Lower lobe of right lung (tissue), 2 donors: ENCODE results near the gene ANKRD34B. TPM values are rescaled to one million over a fixed set of nuclear protein-coding genes. Genes with fewer than 3 reads are reported as not detected.
"Not testable (repeated sequence)": the region's sequence is repeated elsewhere in the genome, so short reads cannot be mapped to it uniquely, and the experiment has no call there.

Source experiments
- ATAC-seq, 2 donors: fragments of 200-7000 bp; cut with Tn5 transposase; one replicate each; pipeline ENCODE4 v1.9.1; 2020 to 2022; ENCODE audit warnings: mild to moderate bottlenecking in 2 of 2, moderate library complexity in 2 of 2
- DNase-seq: peaks from one replicate; pipeline ENCODE4 v3.0.0-alpha.2; 2020
- H3K27ac ChIP-seq: fragments of 200-600 bp; one replicate; pipeline ENCODE4 v1.8.0; 2022
- H3K27me3 ChIP-seq: fragments of 200-600 bp; one replicate; pipeline ENCODE4 v1.8.0; 2022; ENCODE audit warnings: low read depth
- H3K36me3 ChIP-seq: fragments of 200-600 bp; one replicate; pipeline ENCODE4 v1.8.0; 2022; ENCODE audit warnings: mild to moderate bottlenecking
- H3K4me1 ChIP-seq: fragments of 200-600 bp; one replicate; pipeline ENCODE4 v1.8.0; 2022
- H3K4me3 ChIP-seq: fragments of 200-600 bp; one replicate; pipeline ENCODE4 v1.8.0; 2022; ENCODE audit warnings: mild to moderate bottlenecking
- H3K9me3 ChIP-seq: fragments of 200-600 bp; one replicate; pipeline ENCODE4 v1.8.0; 2022
- CTCF ChIP-seq: fragments of 200-600 bp; IDR thresholded peaks from one replicate; pipeline ENCODE4 v1.8.0; 2022; ENCODE audit warnings: antibody characterized with exemption, mild to moderate bottlenecking
- intact Hi-C: fragments of 100-400 bp; cut with DNase I; formaldehyde crosslinking; loops from one replicate; pipeline ENCODE4 v1.11.0; 2022
- total RNA-seq: library from RNA; stranded (reverse); fragmentation: NEBNext Ultra II Directional; extraction: Animal tissue kit (Norgen Biotek cat#: 25700); gene quantifications from one replicate; pipeline ENCODE4 v1.2.1, GENCODE V29; 2021
- donor health status: DM: no; HTN: yes; CAD: no; lungs with severe emphysema.

The ANKRD34B gene
- total RNA-seq, 1 donor from 2014 or later, result 0.30 TPM

GRCh38 chr5:80588858-80589540, 18.9 kb upstream of the ANKRD34B start:
- no peak overlapping the region for H3K4me3 ChIP-seq
- no peak for TF ChIP-seq CTCF
- H3K9me3 ChIP-seq, result no peaks in the 10 kb centered on the region
- ATAC-seq, result peak in 1 of 2 donors; percentile 37
- H3K27me3 ChIP-seq, result no peaks in the 10 kb centered on the region
- H3K27ac ChIP-seq, result no peak overlapping the region
- DNase-seq, result no peak
- intact Hi-C loops, result no loop called here
- no peaks in the 10 kb centered on the region for H3K4me1 ChIP-seq
- no peaks in the 10 kb centered on the region for H3K36me3 ChIP-seq

- intact Hi-C loops, result no loop called here
- no peak overlapping the region for H3K4me3 ChIP-seq
- no peaks in the 10 kb centered on the region for H3K4me1 ChIP-seq
- no peak for DNase-seq
- H3K27me3 ChIP-seq, result no peaks in the 10 kb centered on the region
- ATAC-seq, result no peak
- no peak overlapping the region for H3K27ac ChIP-seq
- H3K9me3 ChIP-seq, result no peaks in the 10 kb centered on the region
- no peak for TF ChIP-seq CTCF
- H3K36me3 ChIP-seq, result no peaks in the 10 kb centered on the region
Measured at GRCh38 chr5:80584770-80585169, 14.7 kb upstream of the ANKRD34B start.

GRCh38 chr5:80580291-80580690, 10.2 kb upstream of the ANKRD34B start:
- H3K27ac ChIP-seq, H3K4me1 ChIP-seq, H3K36me3 ChIP-seq, ATAC-seq, DNase-seq, H3K27me3 ChIP-seq, H3K4me3 ChIP-seq, H3K9me3 ChIP-seq, intact Hi-C loops: not testable (repeated sequence)

- no peak for TF ChIP-seq CTCF
- H3K27ac ChIP-seq, result no peak overlapping the region
- intact Hi-C loops, result no loop called here
- H3K27me3 ChIP-seq, result no peaks in the 10 kb centered on the region
- DNase-seq (no peak), ATAC-seq (no peak)
- H3K4me1 ChIP-seq, result no peaks in the 10 kb centered on the region
- H3K36me3 ChIP-seq, result no peaks in the 10 kb centered on the region
- H3K9me3 ChIP-seq, result no peaks in the 10 kb centered on the region
- no peak overlapping the region for H3K4me3 ChIP-seq
Measured at GRCh38 chr5:80579050-80579449, 9.0 kb upstream of the ANKRD34B start.

GRCh38 chr5:80577707-80578106, 7.6 kb upstream of the ANKRD34B start:
- no peaks in the 10 kb centered on the region for H3K4me1 ChIP-seq
- H3K36me3 ChIP-seq, result no peaks in the 10 kb centered on the region
- H3K27me3 ChIP-seq, result no peaks in the 10 kb centered on the region
- H3K27ac ChIP-seq, result no peak overlapping the region
- intact Hi-C loops, result no loop called here
- H3K9me3 ChIP-seq, result no peaks in the 10 kb centered on the region
- no peak for ATAC-seq
- TF ChIP-seq CTCF, result no peak
- H3K4me3 ChIP-seq, result no peak overlapping the region
- no peak for DNase-seq

- Histone ChIP-seq H3K4me1 (no peaks in the 10 kb centered on the region), H3K4me3 (no peak overlapping the region), H3K27ac (no peak overlapping the region), H3K27me3 (peaks cover 6% of the 10 kb centered on the region), H3K36me3 (no peaks in the 10 kb centered on the region), H3K9me3 (no peaks in the 10 kb centered on the region)
- intact Hi-C loops, result no loop called here
- ATAC-seq (no peak), DNase-seq (no peak)
- TF ChIP-seq CTCF, result no peak
Measured at GRCh38 chr5:80576383-80576782, 6.3 kb upstream of the ANKRD34B start.
